Activated naive CD8-positive, alpha-beta T cell treated with anti-CD3 and anti-CD28 coated beads, Interleukin-2, amount 50 U/mL, for 24 hours (primary cell): ENCODE measurements around the gene WNT4.

Source experiments
- ATAC-seq: fragments of 150-1000 bp; cut with Tn5 transposase; one replicate; pipeline ENCODE4 v1.10.0; 2021
- DNase-seq: peaks from one replicate; pipeline ENCODE4 v3.0.0; 2021
- H3K27ac Mint-ChIP-seq: one replicate; pipeline ENCODE4 v1.8.0; 2021; ENCODE audit warnings: mild to moderate bottlenecking, mixed read lengths
- H3K27me3 Mint-ChIP-seq: one replicate; pipeline ENCODE4 v1.8.0; 2021; ENCODE audit warnings: mixed read lengths
- H3K36me3 Mint-ChIP-seq: one replicate; pipeline ENCODE4 v1.8.0; 2021; ENCODE audit warnings: low read depth, mixed read lengths
- H3K4me1 Mint-ChIP-seq: one replicate; pipeline ENCODE4 v1.8.0; 2021; ENCODE audit warnings: mixed read lengths
- H3K4me3 Mint-ChIP-seq: one replicate; pipeline ENCODE4 v1.8.0; 2021; ENCODE audit warnings: mild to moderate bottlenecking, moderate library complexity, mixed read lengths
- H3K9me3 Mint-ChIP-seq: one replicate; pipeline ENCODE4 v1.8.0; 2021; ENCODE audit warnings: mixed read lengths

The WNT4 gene

DNA sequence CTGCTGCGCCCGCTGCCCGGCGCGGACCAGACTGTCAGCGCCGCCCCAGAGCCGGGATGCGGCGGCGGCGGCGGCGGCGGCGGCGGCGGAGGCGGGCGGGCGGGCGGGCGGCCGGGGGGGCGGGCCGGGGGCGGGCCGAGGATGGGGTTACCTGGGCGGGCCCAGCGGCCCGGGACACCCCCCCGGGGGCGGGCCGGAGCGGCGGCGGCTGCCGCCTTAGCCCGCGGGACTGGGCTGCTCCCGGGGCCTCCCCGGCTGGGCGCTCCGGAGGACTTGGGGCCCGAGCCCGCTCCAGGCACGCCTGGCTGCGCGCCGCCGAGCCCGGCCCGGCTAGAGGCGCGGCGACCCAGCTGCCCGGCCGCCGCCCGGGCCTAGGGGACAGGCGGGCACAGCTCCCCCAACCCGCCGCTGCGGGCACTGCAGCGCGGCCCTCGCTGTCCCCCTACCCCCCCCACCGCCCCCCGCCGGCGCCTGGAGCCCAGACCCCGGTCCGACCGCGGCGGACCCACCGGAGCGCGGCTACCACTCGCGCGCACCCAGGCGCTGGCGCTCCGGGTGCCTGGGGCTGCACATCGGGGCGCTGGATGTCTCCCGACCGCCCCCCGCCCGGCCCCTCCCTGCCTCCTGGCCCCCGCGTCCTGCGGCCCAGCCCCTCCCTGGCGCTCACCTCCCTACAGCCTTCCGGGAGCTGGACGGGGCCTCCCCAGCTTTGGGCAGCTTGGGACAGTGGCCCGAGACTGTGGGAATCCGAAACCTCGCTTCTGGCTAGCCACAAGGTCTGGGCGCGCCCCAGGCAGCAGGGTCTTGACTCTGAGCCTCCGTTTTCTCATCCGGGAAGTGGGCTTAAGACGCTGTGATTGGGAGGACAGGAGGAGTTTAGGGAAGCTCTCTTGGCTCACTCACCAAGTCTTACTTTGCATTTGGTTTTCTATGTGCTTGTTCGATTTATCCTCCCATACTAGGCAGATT, at the start of gene WNT4:
Gene WNT4, minus strand, starts transcription at position 33 of the 969 bp plus-strand sequence. CDS start 175 bp downstream, outside the sequence.
- Mint-ChIP-seq H3K27ac (no peak within 1 kb of the TSS), H3K36me3 (no peaks in the 10 kb centered on the region), H3K27me3 (peaks cover 62% of the 10 kb centered on the region), H3K4me3 (peak within 1 kb of the TSS; percentile 62), H3K4me1 (peaks cover 6% of the 10 kb centered on the region), H3K9me3 (no peaks in the 10 kb centered on the region)
- ATAC-seq (peak; percentile 44), DNase-seq (peak; percentile 18)

GRCh38 chr1:22190731-22191130, 47.8 kb upstream of the WNT4 start:
- no peak for ATAC-seq
- no peak overlapping the region for H3K4me3 Mint-ChIP-seq

DNA sequence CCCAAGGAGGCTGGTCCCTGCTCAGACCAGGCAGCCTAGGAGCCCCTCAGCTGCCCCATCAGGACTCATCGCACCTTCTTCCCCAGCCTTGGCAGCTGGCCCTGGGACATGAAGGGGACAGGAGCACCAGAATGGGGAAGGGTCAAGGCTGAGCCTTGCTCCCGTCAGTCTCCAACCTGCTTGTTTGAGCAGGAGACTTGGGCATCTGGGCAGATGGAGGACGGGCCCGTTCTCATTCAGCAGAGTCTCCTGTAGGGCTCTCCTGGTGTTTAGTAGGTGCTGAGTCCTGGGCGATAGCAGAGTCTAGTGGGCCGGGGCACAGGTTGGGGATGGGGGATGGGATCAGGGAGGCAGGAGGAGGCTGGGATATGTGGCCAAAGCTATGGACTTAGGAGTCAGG, 47.4 kb upstream of the WNT4 start:
- Mint-ChIP-seq H3K27me3 (peaks cover 19% of the 10 kb centered on the region), H3K4me1 (no peaks in the 10 kb centered on the region), H3K9me3 (no peaks in the 10 kb centered on the region), H3K4me3 (no peak overlapping the region), H3K27ac (no peak overlapping the region), H3K36me3 (no peaks in the 10 kb centered on the region)
- ATAC-seq (no peak), DNase-seq (no peak)

More at GRCh38 chr1:22190731-22191130, 47.8 kb upstream of the WNT4 start:
- Mint-ChIP-seq H3K27me3 (peaks cover 15% of the 10 kb centered on the region), H3K27ac (no peak overlapping the region), H3K9me3 (no peaks in the 10 kb centered on the region), H3K4me1 (no peaks in the 10 kb centered on the region), H3K36me3 (no peaks in the 10 kb centered on the region)
- no peak for DNase-seq

DNA sequence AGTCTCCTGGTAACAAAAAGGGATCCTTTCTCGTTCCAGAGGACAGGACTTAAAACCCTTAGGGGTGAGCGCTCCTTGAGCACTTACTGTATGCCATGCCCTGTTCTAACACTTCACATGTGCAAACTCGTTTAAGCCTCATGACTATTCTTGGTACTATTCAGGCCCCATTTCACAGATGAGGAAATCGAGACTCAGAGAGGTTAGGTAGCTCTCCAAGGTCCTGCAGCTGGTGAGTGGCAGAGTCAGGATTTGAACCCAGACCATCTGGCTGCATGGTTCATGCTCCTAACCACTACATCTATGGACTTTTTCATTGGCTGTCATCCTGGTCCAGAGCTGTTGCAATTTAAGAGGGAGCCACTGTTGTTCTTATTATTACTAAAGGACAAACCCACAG, 46.7 kb upstream of the WNT4 start:
- H3K4me3 Mint-ChIP-seq = no peak overlapping the region
- no peak for ATAC-seq
- no peaks in the 10 kb centered on the region for H3K4me1 Mint-ChIP-seq
- H3K9me3 Mint-ChIP-seq = no peaks in the 10 kb centered on the region
- no peak for DNase-seq
- H3K27ac Mint-ChIP-seq = no peak overlapping the region
- H3K27me3 Mint-ChIP-seq = peaks cover 22% of the 10 kb centered on the region
- H3K36me3 Mint-ChIP-seq = no peaks in the 10 kb centered on the region

GRCh38 chr1:22188914-22189313, 46.0 kb upstream of the WNT4 start:
- Mint-ChIP-seq H3K27me3 (peaks cover 25% of the 10 kb centered on the region), H3K4me3 (no peak overlapping the region), H3K36me3 (no peaks in the 10 kb centered on the region), H3K9me3 (no peaks in the 10 kb centered on the region), H3K27ac (no peak overlapping the region), H3K4me1 (no peaks in the 10 kb centered on the region)
- ATAC-seq (no peak), DNase-seq (no peak)

GRCh38 chr1:22188436-22188835, 45.5 kb upstream of the WNT4 start:
- no peaks in the 10 kb centered on the region for H3K4me1 Mint-ChIP-seq
- DNase-seq = no peak
- no peak for ATAC-seq
- H3K36me3 Mint-ChIP-seq = no peaks in the 10 kb centered on the region
- H3K9me3 Mint-ChIP-seq = no peaks in the 10 kb centered on the region
- H3K27ac Mint-ChIP-seq = no peak overlapping the region
- no peak overlapping the region for H3K4me3 Mint-ChIP-seq
- H3K27me3 Mint-ChIP-seq = peaks cover 25% of the 10 kb centered on the region

GRCh38 chr1:22186311-22186710, 43.4 kb upstream of the WNT4 start:
- H3K27me3 Mint-ChIP-seq = peaks cover 33% of the 10 kb centered on the region
- H3K36me3 Mint-ChIP-seq = no peaks in the 10 kb centered on the region
- no peaks in the 10 kb centered on the region for H3K4me1 Mint-ChIP-seq
- DNase-seq (no peak), ATAC-seq (no peak)
- H3K4me3 Mint-ChIP-seq = no peak overlapping the region
- no peaks in the 10 kb centered on the region for H3K9me3 Mint-ChIP-seq
- H3K27ac Mint-ChIP-seq = no peak overlapping the region

DNA sequence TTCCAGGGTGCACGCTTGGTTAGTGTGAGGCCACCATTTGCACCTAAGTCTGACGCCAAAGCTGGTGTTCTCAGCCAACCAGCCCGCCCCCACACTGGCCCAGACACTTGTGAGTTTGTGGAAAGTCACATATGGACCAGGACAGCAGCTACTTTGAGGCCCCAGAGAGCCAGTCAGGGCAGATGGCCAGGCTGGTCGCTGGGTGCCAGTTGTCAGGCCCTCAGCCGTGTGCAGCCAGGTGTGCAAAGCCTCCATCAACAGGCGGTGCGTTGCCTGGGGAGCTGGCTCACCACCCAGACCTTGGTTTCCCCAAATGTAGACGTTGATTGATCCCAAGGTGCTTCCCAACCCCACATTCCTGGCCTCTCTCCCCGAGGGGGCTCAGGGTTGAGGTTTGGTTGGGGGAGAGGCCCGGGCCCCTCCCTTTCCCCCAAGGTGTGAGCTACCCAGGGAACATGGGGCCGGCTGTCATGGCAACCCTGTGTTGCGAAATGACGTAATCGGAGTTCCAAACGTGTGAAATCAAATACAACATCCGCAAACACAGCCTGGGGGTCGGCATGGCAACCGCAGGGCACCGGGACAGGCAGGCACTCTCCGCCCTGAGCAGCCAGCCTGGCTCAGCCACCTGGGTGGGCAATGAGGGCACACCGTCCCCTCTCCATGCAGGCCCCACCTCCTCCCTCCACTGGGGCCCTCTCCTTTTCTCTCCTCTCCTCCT, 42.2 kb upstream of the WNT4 start:
- Mint-ChIP-seq H3K4me1 (no peaks in the 10 kb centered on the region), H3K36me3 (no peaks in the 10 kb centered on the region), H3K4me3 (no peak overlapping the region), H3K27me3 (peaks cover 33% of the 10 kb centered on the region), H3K27ac (no peak overlapping the region), H3K9me3 (no peaks in the 10 kb centered on the region)
- no peak for DNase-seq
- no peak for ATAC-seq

- no peak for DNase-seq
- H3K27me3 Mint-ChIP-seq = peaks cover 33% of the 10 kb centered on the region
- no peak for ATAC-seq
- no peaks in the 10 kb centered on the region for H3K36me3 Mint-ChIP-seq
- no peaks in the 10 kb centered on the region for H3K9me3 Mint-ChIP-seq
- H3K4me1 Mint-ChIP-seq = no peaks in the 10 kb centered on the region
- H3K27ac Mint-ChIP-seq = no peak overlapping the region
- no peak overlapping the region for H3K4me3 Mint-ChIP-seq
Observed at GRCh38 chr1:22184454-22184853, 41.6 kb upstream of the WNT4 start.

GRCh38 chr1:22182715-22183114, 39.8 kb upstream of the WNT4 start:
- Mint-ChIP-seq H3K36me3 (no peaks in the 10 kb centered on the region), H3K4me1 (peaks cover 5% of the 10 kb centered on the region), H3K4me3 (no peak overlapping the region), H3K27me3 (peaks cover 34% of the 10 kb centered on the region), H3K9me3 (no peaks in the 10 kb centered on the region), H3K27ac (no peak overlapping the region)
- no peak for ATAC-seq
- no peak for DNase-seq

DNA sequence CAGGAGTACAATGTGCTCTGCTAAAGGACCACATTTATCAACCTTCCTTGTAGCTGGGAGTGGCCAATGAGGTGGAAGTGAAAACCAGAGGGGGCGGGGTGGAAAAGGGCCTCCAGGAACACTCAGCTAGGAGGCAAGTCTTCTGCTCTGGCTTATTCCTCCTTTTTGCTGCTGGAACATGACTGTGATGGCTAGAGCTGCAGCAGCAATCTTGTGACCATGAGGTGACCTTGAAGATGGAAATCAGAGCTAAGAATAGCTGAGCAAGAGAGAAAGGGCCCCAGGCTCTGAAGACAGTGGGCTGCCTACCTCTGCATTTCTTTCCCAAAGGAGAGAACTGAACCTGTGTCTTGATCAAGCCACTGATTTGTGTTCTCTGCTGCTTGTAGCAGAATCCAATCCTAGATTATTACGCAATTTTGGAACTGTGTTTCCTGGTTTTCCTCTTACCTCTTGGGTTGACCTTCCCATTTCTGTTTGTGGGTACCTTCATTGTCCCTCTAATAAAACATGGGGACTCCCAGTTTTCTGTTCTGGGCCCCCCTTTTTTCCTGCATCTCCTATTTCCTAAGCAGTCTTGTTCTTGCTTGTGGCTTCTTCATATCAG, 36.4 kb upstream of the WNT4 start:
- H3K9me3 Mint-ChIP-seq = no peaks in the 10 kb centered on the region
- H3K27ac Mint-ChIP-seq = no peak overlapping the region
- peaks cover 27% of the 10 kb centered on the region for H3K4me1 Mint-ChIP-seq
- no peaks in the 10 kb centered on the region for H3K36me3 Mint-ChIP-seq
- DNase-seq (no peak), ATAC-seq (no peak)
- H3K27me3 Mint-ChIP-seq = peaks cover 22% of the 10 kb centered on the region
- no peak overlapping the region for H3K4me3 Mint-ChIP-seq

DNA sequence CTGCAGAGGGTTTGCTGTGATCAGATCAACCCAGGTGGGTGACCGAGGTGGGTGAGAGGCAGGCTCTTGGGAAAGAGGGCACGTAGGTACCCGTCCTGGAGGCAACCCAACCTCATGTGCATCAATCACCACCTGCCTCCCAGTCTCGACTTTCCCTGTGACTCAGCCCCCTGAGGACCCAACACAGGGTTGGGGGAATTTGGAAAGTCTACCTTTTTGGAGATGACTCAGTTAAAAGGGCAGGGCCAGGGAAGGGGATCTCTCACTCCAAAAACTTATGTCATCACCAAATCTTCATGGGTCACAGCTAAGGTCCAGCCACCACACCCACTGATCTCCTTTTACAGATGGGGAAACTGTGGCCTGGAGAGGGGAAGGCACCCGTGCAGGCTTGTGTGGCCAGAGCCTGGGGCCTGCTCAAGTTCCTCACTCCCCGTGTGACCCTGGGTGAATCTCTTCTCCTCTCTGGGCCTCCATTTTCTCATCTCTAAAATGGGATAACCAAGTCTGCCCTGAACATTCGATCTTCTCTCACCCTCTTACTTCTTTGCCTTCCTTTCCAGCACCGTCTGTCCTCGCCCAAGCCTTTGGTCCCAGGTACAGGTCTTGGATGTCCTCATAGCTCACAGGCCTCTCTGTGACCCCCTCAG, 34.6 kb upstream of the WNT4 start:
- ATAC-seq = peak; percentile 78
- H3K36me3 Mint-ChIP-seq = no peaks in the 10 kb centered on the region
- no peak overlapping the region for H3K27ac Mint-ChIP-seq

DNA sequence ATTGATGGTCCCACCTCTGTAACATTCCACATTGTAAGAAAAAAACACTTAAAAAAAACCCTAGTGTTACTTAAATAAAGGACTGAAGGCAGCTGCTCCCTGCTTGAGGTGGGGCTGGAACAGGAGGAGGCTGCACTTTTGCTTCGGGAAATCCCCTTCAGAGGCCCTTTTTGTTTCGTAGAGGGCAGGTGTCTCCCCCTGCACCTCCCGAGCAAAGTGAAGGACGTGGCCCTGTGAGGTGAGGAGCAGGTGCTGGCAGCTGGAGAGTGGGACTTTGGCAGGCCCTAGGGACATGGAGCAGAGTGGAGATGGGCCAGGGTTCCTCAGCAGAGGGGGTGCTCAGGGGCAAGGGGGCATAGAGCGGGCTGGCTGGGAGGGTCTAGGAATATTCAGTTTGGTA, 33.4 kb upstream of the WNT4 start:
- no peak overlapping the region for H3K4me3 Mint-ChIP-seq
- peak; percentile 60 for ATAC-seq

More for the DNA sequence above, 34.6 kb upstream of the WNT4 start:
- H3K9me3 Mint-ChIP-seq = no peaks in the 10 kb centered on the region
- H3K4me3 Mint-ChIP-seq = no peak overlapping the region
- H3K27me3 Mint-ChIP-seq = peaks cover 18% of the 10 kb centered on the region
- peaks cover 27% of the 10 kb centered on the region for H3K4me1 Mint-ChIP-seq
- DNase-seq = peak; percentile 28

More for the DNA sequence above, 33.4 kb upstream of the WNT4 start:
- Mint-ChIP-seq H3K27ac (no peak overlapping the region), H3K9me3 (no peaks in the 10 kb centered on the region), H3K4me1 (peaks cover 27% of the 10 kb centered on the region), H3K36me3 (no peaks in the 10 kb centered on the region), H3K27me3 (peaks cover 13% of the 10 kb centered on the region)
- peak; percentile 31 for DNase-seq
